ENCODE results near the gene ACAP3.

- no peak for TF ChIP-seq CTCF (IDR thresholded peaks at IDR 0.05)
- TF ChIP-seq POLR2A (IDR thresholded peaks at IDR 0.05): no peak
- no peak for TF ChIP-seq POLR2AphosphoS5 (IDR thresholded peaks at IDR 0.05)
Measured at GRCh38 chr1:1300352-1300739, 7.4 kb downstream of the ACAP3 start.

Measured in breast epithelium (tissue), 3 donors.